ENCODE results near the gene ACP3.

ACP3 gene

GRCh38 chr3:132315851-132316250 lies 1.4 kb upstream of the ACP3 start:
- DNase-seq (ENCODE audit: low read depth) = no peak

DNA sequence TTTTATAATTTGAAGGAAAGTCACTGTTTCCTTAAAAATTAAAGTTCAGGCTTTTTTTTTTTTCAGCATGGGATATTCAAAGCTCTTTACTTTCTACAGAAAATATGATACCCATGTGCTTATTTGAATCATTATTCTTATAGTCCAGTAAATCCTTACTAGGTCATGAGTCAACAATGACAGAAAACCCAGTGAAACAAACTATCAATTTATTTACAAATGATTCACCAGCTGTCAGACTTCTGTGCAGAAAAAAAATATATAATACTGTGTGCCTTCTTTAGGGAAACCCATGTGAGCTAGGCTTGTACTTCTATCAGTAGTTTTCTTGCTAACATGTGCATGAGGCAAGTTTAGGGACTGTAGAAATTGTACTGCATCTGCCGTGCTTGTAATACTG lies 1.2 kb downstream of the ACP3 start:
- DNase-seq (ENCODE audit: low read depth) = no peak

- DNase-seq (ENCODE audit: low read depth) = no peak
These were observed 4.1 kb downstream of the ACP3 start for GRCh38 chr3:132321304-132321703.

- no peak for DNase-seq (ENCODE audit: low read depth)
These were observed 7.9 kb downstream of the ACP3 start for GRCh38 chr3:132325103-132325606.

GRCh38 chr3:132325634-132326033 lies 8.4 kb downstream of the ACP3 start:
- no peak for DNase-seq (ENCODE audit: low read depth)

GRCh38 chr3:132326251-132326650 lies 9.0 kb downstream of the ACP3 start:
- no peak for DNase-seq (ENCODE audit: low read depth)

DNA sequence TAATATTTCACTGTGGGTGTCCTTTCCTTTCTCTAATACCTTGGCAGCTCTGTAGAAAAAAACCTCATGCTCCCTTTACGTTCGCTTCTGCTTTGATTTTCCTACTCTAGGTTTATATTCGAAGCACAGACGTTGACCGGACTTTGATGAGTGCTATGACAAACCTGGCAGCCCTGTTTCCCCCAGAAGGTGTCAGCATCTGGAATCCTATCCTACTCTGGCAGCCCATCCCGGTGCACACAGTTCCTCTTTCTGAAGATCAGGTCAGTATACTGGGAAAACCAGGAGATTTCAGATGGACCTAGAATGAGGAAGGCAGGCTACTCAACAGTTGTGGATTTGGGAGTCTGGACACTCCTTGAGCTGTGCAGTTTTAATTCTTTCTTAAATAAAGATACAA lies 14.9 kb downstream of the ACP3 start:
- DNase-seq (ENCODE audit: low read depth) = no peak

DNA sequence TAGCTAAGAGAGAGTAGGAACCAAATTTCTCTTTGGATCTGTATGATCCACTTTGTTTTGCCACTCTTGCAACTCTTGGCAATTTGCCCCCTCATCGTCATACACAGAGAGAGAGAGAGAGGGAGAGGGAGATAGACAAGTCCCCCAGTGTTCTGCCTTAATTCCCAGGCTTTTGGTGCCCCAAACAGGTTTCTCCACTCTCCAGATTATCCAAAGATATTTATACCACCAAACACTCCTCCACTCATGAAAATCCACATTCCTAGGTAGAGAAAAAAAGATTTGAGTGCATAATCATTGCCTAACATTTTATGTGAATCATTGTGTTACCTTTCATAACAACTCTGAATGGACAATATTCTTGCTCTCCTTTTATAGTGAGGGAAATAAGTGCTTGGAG lies 15.3 kb downstream of the ACP3 start:
- DNase-seq (ENCODE audit: low read depth) = no peak

GRCh38 chr3:132341746-132342145 lies 24.5 kb downstream of the ACP3 start:
- no peak for DNase-seq (ENCODE audit: low read depth)

DNA sequence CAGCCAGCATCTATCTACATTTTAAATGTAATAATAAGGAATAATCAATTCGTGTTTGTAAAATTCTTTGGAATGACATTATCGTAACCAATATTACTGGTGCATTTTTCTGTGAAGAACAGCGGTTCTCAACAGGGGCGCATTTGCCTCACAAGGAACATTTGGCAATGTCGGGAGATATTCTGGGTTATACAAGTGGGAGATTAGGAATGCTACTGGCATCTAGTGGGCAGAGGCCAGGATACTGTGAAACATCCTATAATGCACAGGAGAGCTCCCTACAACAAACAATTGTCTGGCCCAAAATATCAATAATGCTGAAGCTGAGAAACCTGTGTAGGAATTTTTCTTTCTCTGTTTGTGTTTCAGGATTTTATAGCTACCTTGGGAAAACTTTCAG lies 25.0 kb downstream of the ACP3 start:
- no peak for DNase-seq (ENCODE audit: low read depth)

DNA sequence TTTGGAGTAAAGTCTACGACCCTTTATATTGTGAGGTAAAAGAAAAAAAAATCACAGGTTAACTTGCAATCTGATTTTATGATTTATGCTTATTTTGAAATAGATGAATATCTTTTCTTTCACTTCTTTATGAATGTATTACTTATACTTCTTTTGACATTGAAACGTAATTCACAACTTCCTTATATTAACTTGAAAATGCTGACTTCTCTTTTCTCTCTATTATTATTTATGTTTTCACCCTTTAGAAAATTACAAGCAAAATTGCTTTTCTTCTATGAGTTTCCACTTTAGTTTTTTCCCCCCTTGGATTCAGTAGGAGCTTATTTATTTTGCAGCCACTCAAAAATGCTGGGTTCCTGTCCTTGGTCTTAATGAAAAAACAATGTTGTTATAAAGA lies 25.4 kb downstream of the ACP3 start:
- DNase-seq (ENCODE audit: low read depth) = no peak

GRCh38 chr3:132343018-132343612 lies 25.9 kb downstream of the ACP3 start:
- no peak for DNase-seq (ENCODE audit: low read depth)

GRCh38 chr3:132344666-132345280 lies 27.6 kb downstream of the ACP3 start:
- DNase-seq (ENCODE audit: low read depth) = no peak

GRCh38 chr3:132346841-132347736 lies 29.9 kb downstream of the ACP3 start:
- DNase-seq (ENCODE audit: low read depth) = peak; percentile 35

DNA sequence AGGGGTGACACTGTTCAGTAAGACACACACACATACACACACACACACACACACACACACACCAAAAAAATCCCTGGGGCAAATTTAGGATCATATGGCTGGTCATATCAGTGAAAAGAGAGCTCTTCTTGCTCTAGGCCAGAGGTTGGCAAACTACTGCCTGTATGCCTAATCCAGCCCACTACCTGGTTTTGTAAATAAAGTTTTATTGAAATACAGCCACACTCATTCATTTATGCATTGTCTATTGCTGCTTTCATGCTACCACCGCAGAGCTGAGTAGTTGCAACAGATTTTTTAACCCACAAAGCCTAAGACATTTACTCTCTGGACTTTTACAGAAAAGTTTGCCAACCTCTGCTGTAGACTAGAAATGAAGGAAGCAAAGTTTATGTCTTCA lies 30.6 kb downstream of the ACP3 start:
- no peak for DNase-seq (ENCODE audit: low read depth)

DNA sequence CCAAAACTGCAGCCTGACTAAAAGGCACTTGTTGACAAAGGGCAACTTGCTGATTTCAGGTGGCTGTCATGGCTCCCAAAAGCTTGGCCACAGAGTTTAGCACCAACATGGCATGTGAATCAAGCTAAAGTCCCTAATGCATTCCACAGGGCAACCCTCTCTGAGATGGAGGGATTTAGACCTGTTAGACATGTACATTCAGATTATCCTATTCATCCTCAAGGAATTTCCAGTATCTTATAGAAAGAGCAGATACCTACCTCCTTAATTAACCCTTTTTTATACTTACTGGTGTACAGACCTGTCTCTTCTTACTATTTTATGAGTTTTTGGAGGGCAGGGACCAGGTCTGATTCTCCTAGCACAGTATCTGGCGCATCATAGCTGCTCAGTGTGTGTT lies 31.3 kb downstream of the ACP3 start:
- no peak for DNase-seq (ENCODE audit: low read depth)

DNA sequence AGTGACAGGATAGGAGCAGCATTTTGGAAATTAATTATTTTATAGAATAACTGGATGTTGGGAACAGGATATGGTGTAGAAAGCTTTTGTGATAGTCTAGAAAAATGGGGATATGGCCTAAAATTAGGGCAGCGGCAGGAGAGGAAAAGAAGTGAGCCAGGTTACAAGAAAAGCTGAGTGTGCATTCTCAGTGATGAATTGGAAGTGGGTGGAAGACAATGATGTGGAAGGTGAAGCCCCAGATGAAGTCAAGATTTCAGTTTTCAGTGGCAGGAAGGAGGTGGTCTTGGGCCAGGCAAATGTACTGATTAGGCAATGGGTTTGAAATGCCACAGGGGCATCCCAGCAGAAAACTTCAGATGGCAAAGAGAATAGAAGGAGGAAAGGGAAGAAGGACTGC lies 33.6 kb downstream of the ACP3 start:
- DNase-seq (ENCODE audit: low read depth) = no peak

GRCh38 chr3:132351222-132351806 lies 34.1 kb downstream of the ACP3 start:
- DNase-seq (ENCODE audit: low read depth) = no peak

DNA sequence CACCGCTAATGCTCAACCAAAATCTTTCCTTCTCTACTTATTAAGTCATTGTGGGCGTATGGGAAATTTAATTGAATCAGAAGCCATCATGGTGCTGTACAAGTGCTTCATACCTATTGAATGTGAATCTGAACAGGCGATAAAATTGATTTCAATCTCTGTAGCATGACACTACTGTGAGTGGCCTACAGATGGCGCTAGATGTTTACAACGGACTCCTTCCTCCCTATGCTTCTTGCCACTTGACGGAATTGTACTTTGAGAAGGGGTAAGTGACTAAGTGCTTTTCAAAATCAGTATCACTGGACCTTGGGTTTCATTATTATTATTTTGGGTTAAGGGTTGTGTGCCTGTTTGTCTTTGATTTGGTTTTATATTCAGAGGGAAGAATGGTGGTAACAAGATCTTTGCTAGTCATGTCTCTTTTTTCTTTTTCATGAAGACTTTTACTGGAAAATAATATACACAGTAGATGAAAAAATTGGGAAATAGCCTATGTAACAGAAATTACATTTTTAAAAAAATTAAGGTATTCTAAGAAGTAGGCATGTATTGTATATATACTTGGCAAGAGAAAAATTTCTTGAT lies 35.4 kb downstream of the ACP3 start:
- peak; percentile 11 for DNase-seq (ENCODE audit: low read depth)

- no peak for DNase-seq (ENCODE audit: low read depth)
These were observed 37.9 kb downstream of the ACP3 start for GRCh38 chr3:132354916-132355702.

DNA sequence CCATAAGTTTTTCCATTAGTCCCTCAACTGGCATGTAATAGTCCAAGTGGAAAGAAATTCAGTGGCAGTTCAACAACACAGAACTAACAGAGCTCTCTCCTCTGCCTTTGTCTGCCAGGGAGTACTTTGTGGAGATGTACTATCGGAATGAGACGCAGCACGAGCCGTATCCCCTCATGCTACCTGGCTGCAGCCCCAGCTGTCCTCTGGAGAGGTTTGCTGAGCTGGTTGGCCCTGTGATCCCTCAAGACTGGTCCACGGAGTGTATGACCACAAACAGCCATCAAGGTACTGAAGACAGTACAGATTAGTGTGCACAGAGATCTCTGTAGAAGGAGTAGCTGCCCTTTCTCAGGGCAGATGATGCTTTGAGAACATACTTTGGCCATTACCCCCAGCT lies 39.4 kb downstream of the ACP3 start:
- DNase-seq (ENCODE audit: low read depth) = no peak

- no peak for DNase-seq (ENCODE audit: low read depth)
These were observed 43.5 kb downstream of the ACP3 start for GRCh38 chr3:132360717-132361116.
